Measurements from ENCODE around the gene FAM120A.

Gene FAM120A

GRCh38 chr9:93597871-93598646, 146.6 kb downstream of the FAM120A start:
- DNase-seq, result no peak

DNA sequence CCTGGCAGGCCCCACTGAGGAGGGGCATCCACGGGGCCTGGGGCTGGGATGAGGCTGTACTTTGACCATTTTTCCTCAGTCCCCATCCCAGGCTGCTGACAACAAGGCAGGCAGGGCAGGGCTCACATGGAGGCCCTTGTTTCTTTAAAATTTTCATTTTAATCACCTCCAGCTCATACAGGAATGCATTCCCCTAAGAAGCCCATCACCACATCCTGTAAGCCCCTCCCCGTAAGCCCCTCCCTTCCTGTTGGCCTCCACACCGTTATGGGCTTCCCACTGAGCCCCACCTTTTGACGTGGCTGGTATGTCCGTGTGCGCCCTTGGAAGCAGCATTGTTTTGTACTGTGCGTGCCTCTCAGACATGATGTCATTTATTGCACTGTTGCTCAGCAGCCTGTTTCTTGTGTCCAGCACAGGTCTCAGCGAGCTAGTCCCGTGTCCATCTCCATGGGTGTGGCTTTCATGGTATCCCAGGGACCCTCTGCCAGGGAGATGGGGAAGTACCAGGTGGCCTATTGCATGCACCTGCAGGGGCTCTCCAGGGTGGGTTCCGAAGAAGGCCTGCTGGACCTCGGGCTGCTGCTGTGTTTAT, 147.3 kb downstream of the FAM120A start:
- no peak for DNase-seq

DNA sequence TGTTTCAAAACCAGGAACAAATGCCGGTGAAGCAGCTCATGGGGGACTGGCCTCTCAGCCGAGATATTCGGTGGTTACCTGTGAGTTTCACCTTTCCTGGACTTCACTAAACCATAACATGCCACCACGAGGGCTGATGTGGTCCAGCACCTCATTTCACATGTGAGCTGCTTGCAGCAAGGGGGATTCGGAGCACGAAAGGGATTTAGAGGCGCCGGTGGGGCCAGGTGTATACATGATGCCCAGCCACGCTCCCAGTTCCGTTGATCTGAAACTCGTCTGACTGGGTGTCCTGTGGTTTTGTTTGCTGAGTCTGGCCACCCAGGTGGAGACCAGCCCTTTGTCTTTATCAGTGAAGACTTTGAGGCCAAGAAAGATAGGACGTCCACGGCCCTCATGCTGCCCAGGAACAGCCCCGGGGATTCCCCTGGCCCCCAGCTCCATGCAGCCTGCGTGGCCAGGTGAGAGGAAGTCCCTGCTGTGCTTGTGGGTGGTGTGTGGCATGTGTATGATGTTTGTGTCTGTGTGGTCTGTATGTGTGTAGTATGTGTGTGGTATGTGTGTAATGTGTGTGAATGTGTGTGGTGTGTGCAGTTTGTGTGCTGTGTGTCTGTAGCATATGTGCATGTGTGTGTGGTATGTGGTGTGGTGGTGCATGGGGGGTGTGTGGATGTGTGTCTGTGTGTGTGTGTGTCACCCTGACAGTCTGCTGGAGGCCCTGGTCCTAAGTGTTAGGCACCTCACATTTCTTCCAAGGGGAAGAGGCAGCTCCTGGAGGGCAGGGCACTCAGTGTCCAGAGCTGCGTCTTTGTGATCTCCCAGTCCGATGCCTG, 148.3 kb downstream of the FAM120A start:
- DNase-seq, result no peak

- DNase-seq, result no peak
These were observed 149.0 kb downstream of the FAM120A start for GRCh38 chr9:93600504-93600903.

GRCh38 chr9:93601063-93601462, 149.6 kb downstream of the FAM120A start:
- DNase-seq, result no peak

GRCh38 chr9:93601666-93602065, 150.2 kb downstream of the FAM120A start:
- no peak for DNase-seq

DNA sequence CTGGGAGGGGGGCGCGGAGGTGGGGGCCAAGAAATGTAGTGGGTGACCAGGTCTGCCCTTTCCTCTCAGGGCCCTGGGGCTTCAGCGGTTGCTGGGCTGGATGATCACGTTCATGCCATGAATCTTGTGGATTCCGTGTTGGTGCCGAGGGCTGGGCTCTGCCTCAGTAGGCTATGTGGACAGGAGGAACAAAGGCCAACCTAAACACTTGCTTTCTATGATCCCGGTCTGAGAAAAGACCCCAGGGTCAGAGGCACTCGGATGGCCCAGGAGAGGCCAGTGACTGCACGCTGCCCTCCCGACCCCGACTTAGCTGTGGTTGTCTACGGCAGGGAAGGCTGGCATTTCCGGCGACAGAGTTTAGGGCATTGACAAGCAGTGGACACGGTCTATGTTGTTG, 151.5 kb downstream of the FAM120A start:
- DNase-seq, result no peak

- DNase-seq, result no peak
These were observed 152.4 kb downstream of the FAM120A start for GRCh38 chr9:93603906-93604326.

GRCh38 chr9:93606187-93606586, 154.7 kb downstream of the FAM120A start:
- no peak for DNase-seq

DNA sequence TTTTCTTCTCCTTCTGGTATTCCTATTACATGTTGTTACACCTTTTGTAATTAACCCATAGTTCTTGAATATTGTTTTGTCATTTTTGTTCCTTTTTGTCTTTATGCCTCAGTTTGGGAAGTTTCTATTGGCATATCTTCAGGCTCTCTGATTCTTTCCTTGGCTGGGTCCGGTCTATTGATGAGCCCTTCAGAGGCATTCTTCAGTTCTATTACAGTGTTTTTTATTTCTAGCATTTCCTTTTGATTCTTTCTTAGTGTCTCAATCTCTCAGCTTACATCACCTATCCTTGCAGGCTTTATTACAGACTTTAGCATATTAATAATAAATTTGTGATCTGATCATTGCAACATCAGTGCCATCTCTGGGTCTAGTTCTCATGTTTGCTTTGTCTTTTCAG, 158.7 kb downstream of the FAM120A start:
- no peak for DNase-seq

DNA sequence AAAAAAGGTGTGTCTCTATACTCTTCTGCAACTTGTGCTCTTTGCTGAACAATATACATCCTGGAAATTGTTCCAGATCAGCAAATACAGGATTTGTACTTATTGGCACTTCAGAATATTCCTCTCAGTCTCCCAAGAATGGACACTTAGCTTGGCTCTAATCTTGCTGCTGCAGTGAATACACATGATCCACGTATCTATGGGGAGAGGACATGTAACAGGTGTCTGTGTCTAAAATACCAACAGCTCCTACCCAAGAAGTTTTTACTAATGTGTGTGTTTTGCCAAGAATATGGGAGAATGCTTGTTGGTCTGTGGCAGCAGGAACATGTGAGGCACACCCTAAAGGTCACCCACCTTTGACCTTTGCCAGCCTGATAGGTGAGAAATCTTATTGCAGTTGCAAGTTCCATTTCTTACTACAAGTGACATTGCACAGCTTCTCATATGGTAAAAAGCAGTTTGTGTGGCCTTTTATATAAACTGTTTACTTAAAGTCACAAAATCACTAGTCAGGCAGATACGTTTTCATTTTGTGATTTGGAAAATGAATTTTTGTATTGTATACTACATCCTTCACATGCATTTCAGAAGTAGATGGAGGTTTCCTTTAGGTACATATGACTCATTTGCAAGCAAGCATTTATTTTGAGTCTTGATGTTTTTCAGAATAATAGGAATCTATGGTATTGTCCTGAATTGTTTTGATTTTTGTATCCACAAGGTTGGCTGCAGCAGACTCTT, 160.7 kb downstream of the FAM120A start:
- no peak for DNase-seq

- peak; percentile 10 to 31 for DNase-seq
These were observed 161.3 kb downstream of the FAM120A start for GRCh38 chr9:93612796-93613154.

DNA sequence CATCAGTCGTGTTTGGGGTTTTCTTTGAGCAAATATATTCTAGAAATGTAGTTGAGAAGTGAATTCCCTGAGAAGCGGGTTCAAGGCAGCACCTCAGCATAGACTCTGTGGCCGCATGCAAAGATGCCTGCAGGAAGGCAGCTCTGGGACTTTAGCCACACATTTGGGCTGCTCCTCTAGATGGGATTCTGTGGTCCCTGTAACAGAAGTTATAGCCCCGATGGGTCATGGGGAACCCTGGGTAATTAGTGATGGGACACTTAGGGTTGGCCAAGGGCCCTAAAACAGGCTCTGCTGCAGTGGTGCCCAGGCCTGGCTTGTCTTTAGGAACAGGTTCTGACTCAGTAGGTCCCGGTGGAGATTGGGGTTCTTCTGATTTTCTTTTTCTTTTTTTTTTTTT, 161.7 kb downstream of the FAM120A start:
- DNase-seq, result no peak

DNA sequence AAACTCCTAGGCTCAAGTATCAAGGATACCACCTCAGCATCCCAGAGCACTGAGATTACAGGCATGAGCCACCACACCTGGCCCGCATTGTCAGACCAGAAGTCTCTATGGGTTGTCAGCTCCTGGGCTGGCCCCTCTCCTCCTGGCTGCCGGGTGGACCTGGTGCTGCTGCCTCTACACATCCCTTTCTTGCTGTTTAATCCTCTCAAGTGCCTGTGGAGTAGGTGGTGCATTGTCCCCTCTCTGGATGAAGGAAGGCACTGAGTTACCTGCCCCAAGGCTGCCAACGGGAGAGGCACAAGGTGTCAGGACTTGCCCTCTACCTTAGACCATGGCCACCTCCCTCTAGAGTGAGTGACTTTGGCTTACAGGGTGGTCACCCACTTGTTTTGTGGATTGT, 162.3 kb downstream of the FAM120A start:
- DNase-seq, result no peak

GRCh38 chr9:93614830-93615468, 163.5 kb downstream of the FAM120A start:
- no peak for DNase-seq
